Activated gamma-delta T cell (primary cell): ENCODE results near the gene DDR2.

Experiments used
- DNase-seq: peaks from one replicate; lab custom pipeline; 2025; lab: John Stamatoyannopoulos, UW

The DDR2 gene

GRCh38 chr1:162835157-162835899 is 203.1 kb downstream of the DDR2 start:
- DNase-seq, result no peak
